SH-SY5Y (cell line): ENCODE data around the gene SYS1.

ENCODE experiments used
- GATA2 ChIP-seq: IDR thresholded peaks from 2 replicates; pipeline ENCODE4 v1.6.1; 2011; ENCODE audit warnings: mild to moderate bottlenecking, low read depth, low read length
- GATA3 ChIP-seq: IDR thresholded peaks from 2 replicates; pipeline ENCODE4 v1.6.1; 2011; ENCODE audit warnings: low read depth, mild to moderate bottlenecking, low read length, moderate library complexity

Gene SYS1

GRCh38 chr20:45344168-45344860 lies 18.6 kb upstream of the SYS1 start:
- no peak for TF ChIP-seq GATA2
- no peak for TF ChIP-seq GATA3

- TF ChIP-seq GATA2 (no peak), GATA3 (no peak)
These were observed 17.6 kb upstream of the SYS1 start for GRCh38 chr20:45345104-45345936.

GRCh38 chr20:45346291-45346718 lies 16.7 kb upstream of the SYS1 start:
- TF ChIP-seq GATA2 (no peak), GATA3 (no peak)

- TF ChIP-seq GATA2, result no peak
- TF ChIP-seq GATA3, result no peak
These were observed 16.1 kb upstream of the SYS1 start for GRCh38 chr20:45346851-45347250.

GRCh38 chr20:45347297-45347935 lies 15.5 kb upstream of the SYS1 start:
- TF ChIP-seq GATA3 (no peak), GATA2 (no peak)

- no peak for TF ChIP-seq GATA2
- TF ChIP-seq GATA3, result no peak
These were observed 14.8 kb upstream of the SYS1 start, which contains the start of gene SDC4 for GRCh38 chr20:45347936-45348778. SDC4 (minus strand) TSS chr20:45348424; CDS start chr20:45348384, 40 bp downstream.

GRCh38 chr20:45350217-45350616 lies 12.7 kb upstream of the SYS1 start:
- TF ChIP-seq GATA2, result no peak
- TF ChIP-seq GATA3, result no peak

- no peak for TF ChIP-seq GATA2
- TF ChIP-seq GATA3, result no peak
These were observed 10.2 kb upstream of the SYS1 start for GRCh38 chr20:45352729-45353128.

- TF ChIP-seq GATA2 (no peak), GATA3 (no peak)
These were observed 9.2 kb upstream of the SYS1 start for GRCh38 chr20:45353746-45354145.

- TF ChIP-seq GATA2 (no peak), GATA3 (no peak)
These were observed 8.3 kb upstream of the SYS1 start for GRCh38 chr20:45354423-45355208.

GRCh38 chr20:45355209-45356084 lies 7.5 kb upstream of the SYS1 start:
- TF ChIP-seq GATA2 (no peak), GATA3 (no peak)
